HG02943 (cell line): ENCODE measurements around the gene APPL2.

Source experiments
- ATAC-seq: cut with Tn5 transposase; IDR thresholded peaks from one replicate; pipeline ENCODE4 v1.9.1; 2021; ENCODE audit warnings: mild to moderate bottlenecking, low read depth, moderate library complexity; ENCODE audit not compliant: unreplicated experiment

Gene APPL2

DNA sequence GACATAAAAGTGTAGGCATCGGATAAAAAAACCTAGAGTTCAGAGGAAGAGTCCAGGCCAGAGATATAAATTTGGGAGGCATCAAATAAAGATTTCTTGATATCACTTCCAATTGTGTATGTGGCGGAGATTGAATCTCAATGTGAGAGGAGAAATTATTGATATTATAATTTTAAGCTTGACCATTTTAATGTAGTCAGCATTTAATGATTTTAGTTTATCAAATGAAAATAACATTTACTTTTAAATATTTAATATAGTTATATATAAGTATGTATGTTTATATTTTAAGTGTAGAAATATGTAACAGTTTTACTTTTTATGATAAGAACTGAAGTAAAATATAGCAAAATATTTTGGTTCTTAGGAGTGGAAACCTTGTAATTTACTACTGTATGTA, 79.7 kb downstream of the APPL2 start:
- ATAC-seq = no peak

- no peak for ATAC-seq
Measured at GRCh38 chr12:105142259-105142658, 93.7 kb downstream of the APPL2 start.

DNA sequence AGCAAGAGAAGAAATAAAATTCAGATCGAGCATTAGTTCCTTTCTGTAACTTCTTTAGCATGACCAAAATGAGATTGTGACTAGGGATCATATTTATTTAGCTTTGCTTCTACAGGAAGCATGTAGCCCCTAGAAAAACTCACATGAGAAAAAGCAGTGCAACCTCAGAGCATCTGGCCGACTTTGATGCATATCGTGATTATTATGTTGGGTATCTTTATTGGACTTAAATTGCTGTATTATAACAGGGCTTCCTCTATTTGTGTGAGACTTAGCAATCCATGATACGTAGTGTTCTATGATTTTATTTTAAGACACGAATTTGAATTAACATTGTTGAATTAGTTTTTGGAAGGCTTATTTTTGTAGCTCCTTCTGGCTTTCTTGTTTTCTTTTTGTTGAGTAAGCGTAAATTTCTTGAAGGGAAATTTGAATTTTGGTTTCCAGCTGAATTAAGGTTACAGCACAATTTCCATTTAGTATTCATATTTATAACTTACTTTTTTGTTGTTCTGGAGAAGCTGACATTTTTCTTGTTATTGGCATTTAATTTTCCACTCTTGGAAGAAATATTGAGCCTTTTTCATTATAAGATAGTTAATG, 94.6 kb downstream of the APPL2 start:
- ATAC-seq = no peak

DNA sequence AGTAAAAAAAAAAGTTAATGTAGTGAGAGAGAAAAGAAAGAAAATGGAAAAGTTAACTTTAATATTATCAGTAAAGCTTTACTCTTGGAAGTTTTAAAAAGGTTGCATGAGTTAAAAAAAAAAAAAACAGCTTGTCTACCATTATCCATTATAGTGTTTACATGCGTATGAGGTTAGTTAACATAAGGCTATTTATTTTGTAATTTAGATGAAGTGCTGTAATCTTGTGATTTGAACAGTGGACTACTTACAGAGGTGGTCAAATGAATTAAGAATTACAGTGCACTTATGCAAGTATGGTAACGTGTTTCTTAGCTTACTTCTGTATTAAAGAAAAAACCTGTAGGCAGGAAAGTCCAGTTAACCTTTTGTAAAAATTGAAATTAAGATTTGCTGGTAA, 97.7 kb downstream of the APPL2 start:
- no peak for ATAC-seq
